NCI-H345 treated with DMSO at 0.1 percent for 48 hours (cell line): ENCODE data around the gene DDC.
A peak's percentile ranks its signal among the peaks of the same experiment; 100 is the strongest.

Experiments used
- DNase-seq: peaks from one replicate; lab custom pipeline; 2025; ENCODE audit not compliant: unreplicated experiment; lab: John Stamatoyannopoulos, UW

DDC gene, protein sequence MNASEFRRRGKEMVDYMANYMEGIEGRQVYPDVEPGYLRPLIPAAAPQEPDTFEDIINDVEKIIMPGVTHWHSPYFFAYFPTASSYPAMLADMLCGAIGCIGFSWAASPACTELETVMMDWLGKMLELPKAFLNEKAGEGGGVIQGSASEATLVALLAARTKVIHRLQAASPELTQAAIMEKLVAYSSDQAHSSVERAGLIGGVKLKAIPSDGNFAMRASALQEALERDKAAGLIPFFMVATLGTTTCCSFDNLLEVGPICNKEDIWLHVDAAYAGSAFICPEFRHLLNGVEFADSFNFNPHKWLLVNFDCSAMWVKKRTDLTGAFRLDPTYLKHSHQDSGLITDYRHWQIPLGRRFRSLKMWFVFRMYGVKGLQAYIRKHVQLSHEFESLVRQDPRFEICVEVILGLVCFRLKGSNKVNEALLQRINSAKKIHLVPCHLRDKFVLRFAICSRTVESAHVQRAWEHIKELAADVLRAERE

DNA sequence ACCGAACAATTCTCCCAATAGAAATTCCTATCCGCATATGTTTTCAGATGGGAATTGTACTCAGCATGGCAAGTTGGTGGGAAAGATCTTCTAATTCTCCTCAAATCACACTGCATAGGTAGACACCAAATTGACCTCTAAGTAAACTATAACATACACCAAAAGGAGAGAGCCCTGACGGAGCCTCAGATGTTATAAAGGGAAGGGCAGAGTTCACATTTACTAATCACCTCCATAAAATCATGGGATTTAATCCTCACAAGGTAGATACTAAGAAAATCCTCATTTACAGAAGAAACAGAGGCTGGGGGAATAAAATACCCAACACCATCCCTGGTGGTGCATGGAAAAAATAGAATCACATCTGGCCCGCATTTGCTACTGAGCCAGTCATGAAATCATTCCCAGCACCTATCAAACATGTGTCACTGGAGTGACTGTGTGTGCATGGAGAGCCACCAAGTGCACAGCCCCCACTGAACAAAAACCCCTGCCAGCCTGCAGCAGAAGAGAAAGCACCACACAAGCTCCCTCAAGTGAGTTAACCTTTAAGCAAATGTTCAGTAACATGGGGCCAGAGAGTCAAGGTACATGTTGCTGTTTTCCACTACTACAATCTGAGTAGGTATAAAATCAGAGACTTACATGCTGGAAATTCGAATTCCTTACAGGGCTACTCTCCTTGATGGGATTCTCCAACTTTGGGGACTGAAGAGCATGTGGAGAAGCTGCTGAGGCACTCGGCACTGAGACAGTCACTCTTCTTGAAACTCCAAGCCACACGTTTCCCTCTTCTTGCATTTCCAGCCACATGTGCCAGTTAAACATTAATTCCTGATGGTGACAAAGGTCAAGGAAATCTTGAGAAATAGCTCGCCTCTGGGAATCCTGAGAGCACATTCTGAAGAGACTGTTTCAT, at the start of gene DDC:
TSS of gene DDC (minus strand) at position 766 of the 919 bp plus-strand sequence. CDS start 21,320 bp downstream, outside the sequence.
- no peak for DNase-seq

DNA sequence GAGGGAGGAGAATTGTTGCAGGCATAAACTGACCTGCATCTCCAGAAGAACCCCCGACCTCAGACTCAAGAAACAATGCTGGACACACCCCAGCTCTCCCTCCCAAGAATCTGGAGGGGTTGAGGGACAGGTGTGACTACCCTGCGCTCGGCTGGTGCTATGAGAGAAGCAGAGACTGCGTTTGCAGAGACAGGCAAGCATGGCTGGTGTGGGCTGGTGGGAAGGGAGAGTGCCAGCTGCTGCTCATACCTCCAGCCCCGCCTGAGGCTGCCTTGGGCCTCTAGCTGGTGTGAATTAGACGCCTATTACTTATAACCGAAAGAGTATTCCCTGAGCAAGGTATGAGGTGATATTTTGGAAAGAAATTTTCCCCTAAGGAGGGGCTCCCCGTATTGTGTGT, 48.3 kb upstream of the DDC start:
- DNase-seq, result no peak

DNA sequence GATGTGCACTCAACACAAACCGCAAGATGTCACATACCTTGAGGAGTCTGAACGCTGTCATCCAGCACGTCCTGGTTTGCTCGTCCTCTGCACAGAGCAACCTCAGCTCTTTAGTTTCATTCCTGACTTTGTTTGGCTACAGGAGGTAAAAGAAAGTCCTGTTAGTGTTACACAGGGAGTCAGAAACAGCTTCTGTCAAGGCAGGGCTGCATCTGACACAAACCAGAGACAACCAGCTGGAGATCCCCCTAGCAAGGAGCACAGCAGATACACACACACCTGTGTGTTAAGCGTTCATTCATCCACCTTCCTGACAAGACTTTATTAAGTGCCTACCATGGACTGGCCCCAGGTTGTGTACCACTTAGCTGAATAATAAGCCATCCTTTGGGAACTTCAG, 47.5 kb upstream of the DDC start:
- DNase-seq, result no peak

DNA sequence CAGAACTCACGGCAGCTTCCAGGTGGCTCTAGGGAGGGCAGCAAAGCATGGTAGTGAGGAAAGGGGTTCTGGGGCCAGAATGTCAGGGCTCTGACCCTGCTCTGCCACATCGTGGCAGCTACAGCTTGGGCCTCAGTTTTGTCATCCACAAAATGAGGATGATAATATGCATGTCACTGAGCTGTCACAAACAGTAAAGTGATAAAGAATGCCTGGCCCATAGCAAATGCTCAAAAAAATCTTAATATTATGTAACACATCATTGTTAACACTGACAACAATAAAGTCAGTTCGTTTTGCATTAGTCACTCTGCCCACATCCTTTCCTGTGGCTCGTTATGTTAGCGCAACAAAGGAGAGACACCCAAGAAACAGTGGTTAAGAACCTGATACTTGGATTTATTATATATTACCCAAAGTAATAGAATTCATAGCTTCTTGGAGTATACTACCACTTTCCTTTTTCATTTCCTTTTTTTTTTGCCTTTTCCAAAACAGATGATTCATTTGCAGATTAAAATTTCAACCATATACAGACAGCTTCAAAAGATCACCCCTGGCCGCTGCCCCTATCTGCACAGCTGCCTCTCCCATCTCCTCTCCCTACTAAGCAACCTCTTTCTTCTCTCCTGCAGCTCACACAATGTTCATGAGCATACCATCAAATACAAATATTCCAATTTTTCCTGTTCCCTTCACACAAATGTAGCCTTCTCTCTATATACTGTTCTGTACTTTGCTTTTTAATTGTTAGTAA, 45.5 kb upstream of the DDC start:
- no peak for DNase-seq

DNA sequence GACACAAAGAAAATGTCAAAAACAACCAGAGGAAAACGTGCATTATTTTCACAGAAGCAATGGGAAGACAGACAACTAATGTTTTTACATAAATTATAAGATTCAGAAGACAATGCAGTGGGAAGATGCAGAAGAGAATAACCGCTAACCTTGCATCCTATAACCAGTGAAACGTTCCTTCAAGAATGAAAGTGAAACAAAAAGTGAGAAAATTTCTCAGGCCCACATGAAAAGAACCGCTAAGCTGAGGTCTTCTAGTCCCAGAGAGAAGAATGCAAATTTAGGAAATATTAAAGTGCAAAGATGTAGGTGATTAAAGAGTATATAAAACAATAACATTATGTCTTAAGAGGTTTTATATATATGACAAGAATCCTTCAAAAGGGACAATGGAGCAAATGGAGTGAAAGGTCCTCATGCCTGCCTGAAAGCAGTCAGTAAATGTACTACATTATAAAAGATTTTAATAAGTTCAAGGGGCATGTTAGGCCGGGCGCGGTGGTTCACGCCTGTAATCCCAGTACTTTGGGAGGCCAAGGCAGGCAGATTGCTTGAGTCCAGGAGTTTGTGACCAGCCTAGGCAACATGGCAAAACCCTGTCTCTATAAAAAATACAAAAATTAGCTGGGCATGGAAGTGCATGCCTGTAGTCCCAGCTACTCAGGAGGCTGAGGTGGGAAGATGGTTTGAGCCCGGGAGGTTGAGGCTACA, 43.1 kb upstream of the DDC start:
- DNase-seq, result no peak

DNA sequence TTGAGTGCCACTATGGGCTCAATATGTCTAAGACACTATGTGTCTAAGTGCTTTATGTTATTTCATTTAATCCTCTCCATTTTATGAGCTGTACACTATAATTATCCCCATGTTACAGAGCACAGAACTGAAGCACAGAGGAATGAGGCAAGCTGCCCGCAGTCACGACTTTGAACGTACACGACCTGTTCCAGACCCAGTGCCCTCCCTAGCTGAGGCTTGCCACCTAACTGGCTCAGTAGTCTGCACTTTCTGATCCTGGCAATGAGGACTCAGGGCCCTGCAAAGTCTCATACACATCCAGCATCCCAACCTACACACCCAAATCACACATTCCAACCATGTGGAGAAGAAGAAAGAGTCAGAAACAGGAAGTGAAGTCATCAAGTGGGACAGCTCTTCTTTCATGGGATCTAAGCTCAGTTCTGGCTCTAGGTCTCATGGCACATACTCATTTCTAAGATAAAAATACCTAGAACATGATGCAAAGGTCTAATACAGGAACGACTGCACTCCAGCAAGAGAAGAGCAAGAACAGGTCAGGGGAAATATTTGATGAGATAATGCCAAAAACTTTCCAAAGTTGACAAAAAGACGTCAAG, 42.4 kb upstream of the DDC start:
- DNase-seq, result no peak

DNA sequence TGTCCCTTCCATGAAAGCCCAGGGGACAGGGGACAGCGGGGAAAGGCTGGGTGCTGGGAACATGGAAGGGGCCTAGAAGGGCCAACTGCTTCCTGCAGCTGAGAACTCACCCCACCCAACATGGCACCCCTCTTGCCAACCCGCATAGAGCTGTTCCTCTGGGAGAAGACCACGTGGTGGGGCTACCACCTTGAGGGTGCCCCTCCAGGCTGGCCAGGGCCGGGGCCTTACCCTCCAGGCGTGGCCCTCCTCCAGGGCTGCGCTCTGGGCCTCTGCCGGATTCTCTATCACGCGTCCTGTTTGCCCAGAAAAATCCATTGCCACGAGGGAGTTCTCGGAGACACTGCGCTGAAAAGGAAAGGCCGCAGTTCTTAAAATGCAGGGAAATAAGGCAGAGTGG, 39.9 kb upstream of the DDC start:
- no peak for DNase-seq

DNA sequence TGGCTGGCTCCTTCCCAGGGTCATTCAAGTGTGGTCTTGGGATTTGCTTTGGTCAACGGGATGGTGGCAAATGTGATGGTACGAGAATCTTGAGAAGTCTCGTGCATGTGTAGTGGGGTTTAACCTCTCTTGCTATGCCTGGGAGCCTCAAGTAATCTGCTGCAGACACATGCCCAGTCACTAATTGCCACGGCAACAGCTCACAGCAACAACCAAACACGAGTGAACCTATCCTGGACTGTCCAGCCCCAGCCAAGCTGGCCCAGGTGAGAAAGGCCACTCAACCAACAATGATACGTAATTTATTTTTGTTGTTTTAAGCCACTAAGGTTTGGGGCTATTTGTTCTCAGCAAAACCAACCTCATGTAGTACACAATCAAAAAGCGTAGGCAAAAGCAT, 38.1 kb upstream of the DDC start:
- no peak for DNase-seq

DNA sequence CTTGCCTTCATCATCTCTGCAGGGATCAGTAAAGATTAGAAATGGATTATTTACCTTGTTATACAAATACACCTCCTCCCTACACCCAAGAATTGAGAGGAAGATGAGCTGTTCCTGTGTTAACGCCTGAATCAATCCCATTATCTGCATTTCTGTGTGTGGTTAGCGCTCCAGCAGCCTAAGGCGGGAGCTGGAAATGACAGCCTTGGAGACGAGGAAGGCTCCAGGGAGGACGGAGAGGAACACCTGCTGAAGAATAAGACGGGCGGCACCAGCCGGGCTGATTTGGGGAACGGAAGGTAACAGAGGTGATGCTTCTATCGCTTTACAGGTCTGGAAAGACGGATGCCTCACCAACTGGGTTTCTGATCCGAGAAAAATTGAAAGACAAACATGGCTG, 34.2 kb upstream of the DDC start:
- peak; percentile 37 for DNase-seq

DNA sequence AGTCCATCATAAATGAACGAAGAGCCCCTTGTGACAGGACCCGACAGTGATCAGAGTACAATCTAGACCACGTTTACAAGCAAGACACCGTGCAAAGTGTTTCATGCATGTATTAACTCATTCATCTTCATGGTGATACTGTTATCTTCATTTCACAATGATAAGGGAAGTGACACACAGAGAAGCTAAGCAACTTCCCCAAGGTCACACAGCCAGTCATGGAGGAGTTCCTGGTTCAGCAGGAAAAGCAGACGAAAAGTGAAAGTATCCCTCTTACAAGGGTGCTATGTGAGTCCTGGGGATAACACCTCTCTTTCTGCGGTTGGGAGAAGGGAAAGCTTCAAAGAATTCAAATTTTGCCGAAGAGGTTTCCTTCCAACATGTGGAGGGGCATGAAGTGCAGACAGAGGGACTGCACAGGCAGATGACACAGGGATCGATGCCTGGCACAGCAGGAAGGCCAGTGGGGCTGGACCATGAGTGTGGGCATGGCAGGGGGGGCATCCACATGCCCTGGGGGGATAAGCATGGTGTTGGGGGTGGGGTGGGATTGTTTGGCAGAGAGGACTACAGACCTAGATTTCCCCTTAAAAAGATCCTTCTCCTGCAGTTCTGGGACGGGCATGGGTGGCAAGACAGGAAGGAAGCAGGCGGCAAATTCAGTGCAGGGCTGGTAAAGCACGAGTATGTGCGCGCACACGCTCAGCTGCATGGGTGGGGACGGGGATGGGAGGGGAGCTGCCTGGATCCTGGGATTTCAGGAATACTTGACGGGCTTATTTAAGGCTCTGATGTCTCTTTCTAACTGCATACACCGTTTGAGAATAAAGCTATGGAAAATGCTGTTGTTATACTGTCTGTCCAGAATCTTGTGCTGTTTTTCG, 33.5 kb upstream of the DDC start:
- DNase-seq, result peak; percentile 37

DNA sequence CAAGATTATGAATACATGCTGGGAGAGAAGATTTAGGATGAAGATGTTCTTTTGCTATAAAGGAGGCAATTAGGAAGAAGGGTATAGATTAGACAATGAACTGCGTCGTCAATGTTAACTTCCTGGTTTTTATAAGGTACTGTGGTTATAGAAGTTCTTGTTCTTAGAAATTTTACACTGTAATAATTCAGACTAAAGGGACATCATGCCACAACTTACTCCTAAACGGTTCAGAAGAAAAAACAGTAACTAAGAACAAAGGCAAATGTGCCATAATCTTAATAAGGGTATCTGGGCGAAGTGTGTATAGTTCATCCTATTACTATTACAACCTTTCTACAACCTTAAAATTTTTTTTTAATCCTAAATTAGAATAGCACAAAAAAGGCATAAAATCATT, 31.3 kb upstream of the DDC start:
- DNase-seq, result no peak

DNA sequence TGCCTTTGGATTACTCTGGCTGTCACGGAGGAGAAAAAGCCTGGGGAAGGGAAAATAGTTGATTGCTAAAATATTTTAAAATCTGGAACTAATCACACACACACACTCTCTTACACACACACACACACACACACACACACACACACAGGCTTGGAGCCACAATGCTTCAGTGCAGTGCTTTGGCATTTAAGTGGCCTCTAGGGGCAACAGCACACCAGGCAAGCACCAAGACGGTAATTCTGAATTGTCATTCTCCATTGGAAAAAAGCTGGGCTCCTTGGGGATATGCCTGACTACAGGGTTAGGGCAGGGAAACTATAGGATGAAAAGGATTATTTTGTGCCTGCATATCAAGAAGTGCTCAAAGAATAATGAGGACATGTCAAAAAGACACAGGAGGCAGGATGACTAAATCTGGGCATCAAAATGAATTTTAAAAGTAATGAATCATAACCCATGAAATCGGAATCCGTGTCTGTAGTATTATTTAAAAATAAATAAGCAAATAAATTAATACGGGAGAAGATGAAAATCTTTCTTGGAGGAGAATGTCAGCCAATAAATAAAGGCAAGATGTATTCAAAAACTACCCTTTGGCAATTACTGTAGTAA, 30.4 kb upstream of the DDC start:
- peak; percentile 38 for DNase-seq

DNA sequence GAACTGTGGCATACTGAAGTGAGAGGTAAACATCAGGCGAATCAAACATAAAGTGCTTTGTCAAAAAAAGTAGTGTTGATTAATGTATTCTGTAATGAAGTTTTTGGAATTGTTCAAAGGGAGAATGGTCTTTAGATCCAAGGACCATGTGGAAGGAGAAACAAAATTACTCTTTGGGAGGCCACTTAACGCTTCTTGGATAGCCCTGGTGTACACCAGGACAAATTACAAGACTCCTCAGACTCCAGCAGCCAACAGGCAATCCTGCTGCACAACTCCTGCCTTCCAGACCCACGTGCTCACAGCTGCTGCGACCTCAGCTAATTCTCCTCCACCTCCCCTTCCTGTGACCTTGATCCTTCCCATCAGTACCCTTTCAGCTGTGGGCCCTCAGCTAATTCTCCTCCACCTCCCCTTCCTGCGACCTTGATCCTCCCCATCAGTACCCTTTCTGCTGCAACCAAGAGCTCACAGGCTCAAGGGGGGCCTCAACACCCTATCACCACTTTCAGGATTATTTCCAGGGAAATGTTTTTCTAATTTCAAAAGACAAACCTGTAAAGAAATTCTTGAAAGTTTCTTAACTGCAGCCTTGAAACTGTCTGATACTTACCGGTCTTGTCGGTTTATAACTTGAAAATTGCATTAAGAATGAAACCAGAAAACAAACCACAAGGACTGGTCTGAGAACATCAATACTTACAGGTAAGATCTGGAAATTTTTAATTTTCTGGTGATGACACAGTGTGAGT, 29.7 kb upstream of the DDC start:
- DNase-seq, result no peak

DNA sequence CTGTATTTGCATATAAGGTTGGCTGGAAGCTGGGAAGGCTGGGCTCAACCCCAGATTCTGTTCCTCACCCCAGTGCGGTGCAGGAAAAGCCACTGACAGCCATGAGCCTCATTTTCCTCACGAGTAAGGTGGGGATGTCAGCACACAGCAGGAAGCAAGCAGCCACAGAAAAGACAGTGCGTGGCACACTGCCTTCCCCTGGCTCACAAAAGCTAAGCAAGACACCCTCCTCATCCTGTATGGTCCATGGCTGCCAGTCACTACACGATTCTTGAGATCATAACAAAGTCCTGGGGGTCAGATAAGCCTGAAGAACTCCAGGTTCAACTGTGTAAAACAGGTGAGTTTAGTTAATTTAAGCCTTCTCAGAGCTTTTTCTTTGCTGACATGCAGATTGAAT, 28.9 kb upstream of the DDC start:
- no peak for DNase-seq

DNA sequence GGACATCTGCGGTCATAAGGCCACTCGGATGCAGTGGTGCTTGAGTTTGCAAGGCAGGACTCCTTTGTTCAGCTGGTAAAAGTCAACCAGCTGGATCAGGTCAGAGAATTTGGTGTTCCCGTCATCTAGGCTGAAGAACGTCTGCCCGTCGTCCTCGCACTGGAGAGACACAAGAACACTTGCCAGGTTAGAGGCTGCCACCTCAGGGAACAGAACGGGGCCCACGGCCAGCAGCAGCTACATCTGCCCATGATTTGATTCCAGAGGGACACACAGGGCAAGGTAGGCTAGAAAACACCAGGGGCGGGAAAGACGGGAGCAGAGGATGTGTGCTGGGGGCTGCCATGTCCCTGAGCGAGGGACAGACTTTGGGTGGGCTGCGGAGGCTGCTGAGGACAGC, 27.7 kb upstream of the DDC start:
- DNase-seq, result no peak

DNA sequence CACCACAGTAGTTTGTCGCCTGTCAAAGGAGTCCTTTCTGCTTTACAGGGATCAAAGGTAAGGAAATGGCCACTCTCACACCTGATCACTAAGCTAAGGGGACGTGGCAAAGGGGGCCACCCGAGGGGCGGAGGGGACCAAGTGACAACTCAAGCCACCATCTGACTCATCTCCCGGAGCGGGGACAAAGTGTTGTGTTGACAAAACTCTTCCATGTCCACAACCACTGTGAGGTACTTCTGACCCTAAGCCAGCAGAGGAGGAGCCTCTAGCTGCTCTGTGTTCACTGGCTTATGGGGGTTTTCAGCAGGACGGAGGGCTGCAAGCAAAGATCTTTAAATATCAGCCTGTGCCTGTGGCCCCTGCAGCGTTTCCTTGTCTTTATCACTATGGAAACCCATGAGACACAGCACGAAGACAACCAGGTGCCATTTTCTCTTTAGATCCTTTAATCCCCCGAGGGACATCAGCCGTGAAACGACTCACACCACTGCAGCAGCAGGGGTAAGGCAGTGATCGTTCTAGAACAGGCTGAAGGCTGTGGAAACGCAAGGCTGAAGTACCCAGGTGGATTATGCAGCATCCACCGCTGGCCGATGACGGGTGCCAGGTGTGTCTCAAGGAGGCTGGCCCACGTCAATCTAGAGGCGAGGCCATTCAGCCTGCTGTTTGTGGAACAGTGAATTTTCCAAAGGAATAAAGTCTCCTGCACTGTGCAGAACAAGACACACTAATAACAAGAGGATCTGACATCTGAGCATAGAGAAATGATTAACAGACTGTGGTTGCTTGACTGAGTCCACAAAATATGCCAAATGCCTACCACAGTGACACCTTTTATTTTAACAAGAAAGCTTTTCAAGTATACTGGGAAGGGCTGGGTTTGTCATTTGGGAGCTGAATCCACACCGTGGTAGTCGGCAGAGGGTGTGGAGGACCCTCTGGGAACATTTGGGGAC, 26.6 kb upstream of the DDC start:
- DNase-seq, result peak; percentile 61

DNA sequence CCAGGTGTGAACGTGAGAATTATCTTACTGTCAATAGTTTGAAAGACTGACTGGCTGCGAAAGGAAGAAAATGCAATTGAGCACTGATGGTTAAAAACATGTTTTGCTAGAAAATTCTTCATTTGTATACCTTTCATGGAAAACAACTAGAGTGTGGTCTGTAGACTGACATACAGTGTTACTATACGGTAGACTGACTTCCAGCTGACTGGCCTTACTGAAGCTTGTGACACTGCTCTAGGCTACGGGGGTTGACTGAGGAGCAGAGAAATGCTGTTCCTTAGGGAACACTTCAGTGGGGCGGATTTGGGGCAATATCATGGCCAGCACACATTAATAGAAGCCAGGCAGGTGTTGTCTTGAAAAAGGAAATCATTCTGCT, 25.9 kb upstream of the DDC start:
- no peak for DNase-seq
